ENCODE data around the gene BRI3.
"Not testable (repeated sequence)": the region's sequence is repeated elsewhere in the genome, so short reads cannot be mapped to it uniquely, and the experiment has no call there.

The BRI3 gene

DNA sequence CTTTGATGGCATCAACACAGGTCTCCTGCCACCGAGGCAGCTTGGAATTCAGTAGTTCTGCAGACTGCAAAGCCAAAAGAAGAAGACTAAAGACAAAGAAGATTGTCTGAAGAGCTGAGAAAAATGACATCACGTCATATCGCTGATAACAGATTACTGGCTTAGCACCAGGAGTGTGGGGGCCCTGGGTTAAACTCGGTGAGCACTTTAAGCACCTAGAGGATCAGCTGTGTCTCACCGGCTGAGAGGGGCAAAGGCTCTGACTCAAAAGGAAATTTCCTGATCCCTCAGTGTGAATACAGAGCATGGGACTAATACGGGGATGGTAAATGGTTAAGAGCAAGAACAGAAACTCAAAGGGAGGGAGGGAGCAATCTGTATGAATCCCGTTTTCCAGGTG, 30.7 kb downstream of the BRI3 start:
- DNase-seq (ENCODE audit: low spot score) = no peak

DNA sequence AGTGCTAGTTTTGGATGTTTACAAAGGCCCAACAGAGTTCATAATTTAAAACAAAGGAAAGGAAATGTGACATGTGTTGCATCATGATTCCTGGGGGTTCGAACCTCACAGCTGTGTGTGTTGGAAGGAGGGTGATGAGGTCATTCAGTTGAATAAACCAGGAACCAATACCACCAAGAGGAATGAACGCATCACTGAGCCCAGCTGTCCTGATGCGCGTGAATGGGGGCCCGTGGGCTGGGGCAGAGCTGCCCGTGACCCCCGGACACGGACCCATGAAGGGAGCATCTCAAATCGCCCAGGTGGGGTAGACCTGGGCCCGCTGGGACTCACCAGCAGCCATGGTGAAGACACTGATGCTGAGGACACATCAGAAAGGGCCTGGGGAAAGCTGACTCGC, 33.0 kb downstream of the BRI3 start:
- no peak for DNase-seq (ENCODE audit: low spot score)

- no peak for DNase-seq (ENCODE audit: low spot score)
Observed at GRCh38 chr7:98315318-98315993, 34.0 kb downstream of the BRI3 start.

DNA sequence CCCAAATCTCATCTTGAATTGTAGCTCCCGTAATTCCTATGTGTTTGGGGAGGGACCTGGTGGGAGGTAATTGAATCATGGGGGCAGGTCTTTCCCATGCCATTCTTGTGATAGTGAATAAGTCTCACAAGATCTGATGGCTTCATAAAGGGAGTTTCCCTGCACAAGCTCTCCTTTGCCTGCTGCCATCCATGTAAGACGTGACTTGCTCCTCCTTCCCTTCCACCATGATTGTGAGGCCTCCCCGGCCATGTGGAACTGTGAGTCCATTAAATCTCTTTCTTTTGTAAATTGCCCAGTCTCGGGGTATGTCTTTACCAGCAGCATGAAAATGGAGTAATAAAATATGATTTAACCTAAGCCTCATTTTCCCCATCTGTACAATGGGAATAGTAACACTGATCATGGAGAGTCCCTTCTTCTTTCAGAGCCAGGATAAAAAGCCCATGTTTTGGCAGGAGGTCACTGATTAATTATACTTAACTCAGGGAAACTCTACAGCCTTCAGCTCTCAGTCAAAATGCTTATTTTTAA, 34.6 kb downstream of the BRI3 start:
- not testable (repeated sequence) for DNase-seq (ENCODE audit: low spot score)

- no peak for DNase-seq (ENCODE audit: low spot score)
Observed at GRCh38 chr7:98317366-98318040, 36.0 kb downstream of the BRI3 start.

GRCh38 chr7:98319176-98319575, 37.7 kb downstream of the BRI3 start:
- DNase-seq (ENCODE audit: low spot score) = no peak

DNA sequence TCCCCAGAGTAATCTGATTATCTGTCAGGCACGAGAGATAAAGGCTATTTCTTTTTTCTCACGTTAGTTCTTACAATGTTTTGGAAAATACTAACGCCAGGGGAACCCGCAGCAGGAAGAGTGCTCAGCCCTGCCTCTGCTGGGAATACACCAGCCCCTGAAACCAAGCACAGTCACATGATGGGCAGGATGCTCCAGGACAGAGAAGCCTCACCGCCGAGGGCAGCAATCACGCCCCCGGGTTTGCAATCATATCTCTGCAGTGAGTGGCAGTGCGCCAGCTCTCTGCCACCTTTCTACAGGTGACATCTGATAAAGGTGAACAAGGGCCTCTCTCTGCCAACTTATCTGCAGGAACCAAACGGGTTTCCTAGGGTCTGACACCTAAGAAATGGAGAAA, 39.8 kb downstream of the BRI3 start:
- no peak for DNase-seq (ENCODE audit: low spot score)

DNA sequence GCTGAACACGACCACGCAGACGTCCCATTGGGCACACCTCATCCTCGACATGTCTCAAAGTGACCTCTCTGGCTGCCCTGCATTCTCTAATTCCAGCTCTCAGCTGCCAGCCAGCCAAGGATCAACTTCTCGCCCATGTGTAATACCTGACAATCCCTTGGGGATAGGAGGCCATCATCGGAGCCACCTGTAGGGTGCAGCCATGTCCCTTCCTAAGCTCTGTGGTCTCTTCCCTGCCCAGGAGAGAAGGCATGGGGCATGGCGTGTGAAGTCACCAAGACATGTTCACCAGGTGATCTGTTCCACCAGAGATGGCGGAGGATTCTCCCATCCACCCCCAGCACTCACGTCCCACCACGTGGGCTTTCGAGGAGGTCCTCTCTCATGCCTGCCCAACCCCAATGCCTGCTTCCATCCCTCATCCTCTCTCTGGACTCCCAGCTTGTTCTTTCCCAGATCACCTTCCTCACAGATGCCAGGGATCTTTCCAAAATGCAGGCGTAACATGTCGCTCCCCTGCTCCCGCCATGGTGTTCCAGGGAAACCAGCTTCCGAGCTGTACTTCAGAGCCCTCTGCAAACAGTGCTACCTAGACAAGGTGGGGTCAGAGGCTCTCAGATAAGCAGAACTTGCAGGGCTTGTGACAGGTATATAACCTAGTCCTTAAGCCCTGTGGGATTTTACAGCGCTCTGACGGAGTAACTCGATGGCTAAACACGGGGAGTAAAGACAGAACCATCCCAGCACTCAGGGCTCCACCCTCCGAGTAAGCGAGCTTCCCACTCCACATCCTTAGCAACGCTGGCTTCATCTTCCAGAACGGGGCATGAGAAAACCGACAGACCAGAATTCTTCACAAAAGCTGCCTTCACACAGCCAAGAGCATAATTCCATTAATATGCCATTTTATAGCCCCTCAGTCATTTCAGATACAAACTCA, 41.1 kb downstream of the BRI3 start:
- no peak for DNase-seq (ENCODE audit: low spot score)

DNA sequence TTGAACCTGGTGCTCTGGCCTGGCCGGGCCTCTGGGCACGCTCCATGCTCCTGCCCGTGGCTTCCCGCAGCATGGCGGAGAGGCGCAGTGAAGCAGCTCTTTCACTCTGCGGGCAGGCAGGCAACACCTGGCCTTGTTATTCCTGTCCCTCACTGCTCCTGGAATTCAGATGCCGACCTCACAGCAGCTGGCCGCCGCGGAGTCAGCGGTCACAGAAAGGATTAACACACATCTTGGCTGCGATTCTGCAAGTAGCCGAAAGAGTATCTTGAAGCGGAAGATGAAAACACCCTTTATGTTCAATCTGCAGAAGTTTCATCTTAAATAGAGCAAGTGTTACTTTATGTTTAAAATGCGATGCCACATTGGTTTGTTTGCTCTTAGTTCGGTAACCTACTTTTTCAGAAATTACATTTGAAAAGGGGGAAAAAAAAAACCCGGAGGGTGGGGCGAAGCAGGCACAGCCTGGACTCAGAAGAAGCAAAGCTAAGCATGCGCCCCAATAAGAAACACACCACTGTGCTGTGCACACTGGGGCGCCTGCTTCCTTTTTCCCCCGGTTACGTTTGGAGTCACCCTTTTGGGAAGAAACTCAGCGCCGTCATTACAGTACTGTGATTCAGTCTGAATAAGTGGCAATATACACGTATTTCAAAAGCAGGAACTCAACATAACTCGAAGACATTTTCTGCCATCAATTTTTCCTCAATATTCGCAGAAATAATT, 42.3 kb downstream of the BRI3 start:
- DNase-seq (ENCODE audit: low spot score) = peak; percentile 49

DNA sequence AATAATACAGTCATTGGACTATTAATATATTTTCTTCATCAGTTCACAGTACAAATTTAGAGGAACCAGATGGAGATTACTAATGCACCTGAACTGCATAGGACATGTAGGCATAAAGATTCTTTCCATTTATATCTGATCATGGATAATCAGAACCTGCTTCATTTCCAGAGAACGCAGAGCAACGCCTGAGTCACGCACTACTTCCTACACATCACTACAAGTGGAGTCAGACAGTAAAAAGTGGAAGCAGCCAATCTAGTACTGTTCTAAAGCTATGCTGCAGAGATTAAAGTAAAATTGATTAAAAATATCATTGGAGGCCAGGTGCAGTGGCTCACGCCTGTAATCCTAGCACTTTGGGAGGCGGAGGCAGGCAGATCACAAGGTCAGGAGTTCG, 43.3 kb downstream of the BRI3 start:
- no peak for DNase-seq (ENCODE audit: low spot score)

DNA sequence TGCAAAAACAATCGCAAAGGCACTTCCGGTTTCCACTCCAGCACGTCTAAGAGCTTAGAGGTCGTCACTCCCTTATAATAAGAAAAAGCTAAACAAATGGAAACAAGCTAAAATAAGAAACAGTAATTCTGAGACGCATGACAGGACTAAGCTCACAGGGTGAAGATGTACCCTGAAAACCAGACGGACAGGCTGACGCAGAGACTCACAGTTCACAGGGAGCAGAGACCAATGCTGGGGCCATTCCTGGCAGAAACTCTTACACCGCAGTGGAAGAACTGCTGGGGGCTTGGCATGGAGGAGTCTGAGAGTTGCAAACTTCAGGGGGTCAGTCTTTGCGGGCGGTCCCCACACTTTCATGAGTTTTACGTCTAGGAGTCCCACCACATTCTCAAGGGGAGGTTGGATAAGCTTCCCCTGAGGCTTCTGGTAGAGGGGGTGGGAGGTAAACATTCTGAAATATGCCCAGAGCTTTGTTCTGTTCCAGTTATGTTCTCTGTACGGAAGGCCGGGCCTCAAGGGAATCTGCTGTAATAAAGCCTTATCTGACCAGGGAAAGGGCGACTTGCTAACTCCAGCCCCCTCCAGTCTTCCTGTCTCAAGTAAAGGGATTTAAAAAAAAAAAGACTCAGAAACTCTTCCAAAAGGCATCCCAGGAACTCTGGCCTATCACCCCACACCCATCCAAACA, 47.8 kb downstream of the BRI3 start:
- no peak for DNase-seq (ENCODE audit: low spot score)

DNA sequence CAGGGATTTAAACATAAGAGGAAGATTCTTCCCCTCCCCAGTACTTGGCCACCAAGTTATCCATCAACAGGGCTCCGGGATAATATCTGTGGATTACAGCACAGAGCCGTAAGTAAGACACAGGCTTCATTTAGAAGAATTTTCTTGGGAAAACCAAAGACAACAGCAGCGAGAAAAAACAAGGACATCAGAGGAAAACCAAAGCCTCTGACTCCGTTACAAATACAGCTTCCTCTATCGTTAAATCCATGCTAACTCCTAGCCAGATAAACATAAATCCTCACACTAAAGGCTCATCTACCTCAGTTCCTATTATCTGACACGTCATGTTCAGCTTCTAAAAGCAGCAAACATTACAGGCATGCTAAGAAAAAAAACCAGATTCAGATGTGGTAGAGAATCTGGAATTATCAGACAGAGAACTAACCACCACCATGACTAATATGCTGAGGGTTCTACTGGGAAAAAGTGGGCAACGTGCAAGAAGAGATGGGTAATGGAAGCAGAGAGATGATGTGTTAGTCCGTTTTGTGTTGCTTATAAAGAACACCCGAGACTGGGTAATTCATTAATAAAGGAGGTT, 48.4 kb downstream of the BRI3 start:
- DNase-seq (ENCODE audit: low spot score) = peak; percentile 38

- DNase-seq (ENCODE audit: low spot score) = no peak
Observed at GRCh38 chr7:98330926-98331529, 49.5 kb downstream of the BRI3 start.

GRCh38 chr7:98334081-98334480, 52.6 kb downstream of the BRI3 start:
- DNase-seq (ENCODE audit: low spot score) = no peak

DNA sequence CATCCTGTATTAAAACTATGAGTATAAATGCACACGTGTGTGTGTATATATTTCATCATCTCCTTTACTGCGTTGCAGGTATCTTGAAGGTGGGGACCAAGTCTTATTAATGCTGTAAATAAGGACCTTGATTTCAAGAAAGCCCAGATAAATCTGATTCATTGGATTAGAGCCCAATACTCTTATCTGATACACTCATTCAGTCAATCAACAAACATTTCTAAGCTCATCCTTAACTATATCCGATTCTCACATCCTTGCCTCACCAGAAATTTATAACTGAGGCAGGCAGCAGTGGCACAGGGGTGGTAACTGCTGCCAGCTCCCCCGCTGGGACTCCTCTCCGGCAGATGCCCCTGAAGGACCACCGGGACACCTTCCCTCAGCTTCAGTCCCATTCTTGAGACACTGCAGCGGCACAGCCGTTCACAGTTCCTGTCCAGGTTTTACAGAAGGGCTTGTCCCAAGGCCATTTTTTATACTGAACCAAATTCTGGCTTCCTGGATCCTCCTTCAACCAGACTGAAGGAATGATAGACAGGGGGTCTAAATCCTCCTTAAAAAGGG, 54.0 kb downstream of the BRI3 start:
- DNase-seq (ENCODE audit: low spot score) = no peak

DNA sequence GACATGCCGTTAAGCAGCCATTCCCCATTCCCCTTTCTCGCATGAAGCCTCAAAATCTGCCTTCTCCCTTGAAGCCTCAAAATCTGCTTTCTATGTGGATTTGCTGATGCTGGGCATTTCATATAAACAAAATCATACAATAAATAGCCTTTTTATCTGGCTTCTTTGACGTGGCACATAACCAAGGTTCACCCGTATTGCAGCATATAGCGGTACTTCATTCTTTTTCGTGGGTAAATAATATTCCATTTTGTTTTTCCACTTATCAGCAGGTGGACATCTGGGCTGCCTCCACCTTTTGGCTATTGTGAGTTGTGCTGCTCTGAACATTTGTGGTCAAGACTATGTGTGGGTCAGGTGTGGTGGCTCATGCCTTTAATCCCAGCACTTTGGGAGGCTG, 57.0 kb downstream of the BRI3 start:
- DNase-seq (ENCODE audit: low spot score) = no peak

- DNase-seq (ENCODE audit: low spot score) = no peak
Observed at GRCh38 chr7:98339043-98339442, 57.6 kb downstream of the BRI3 start.

DNA sequence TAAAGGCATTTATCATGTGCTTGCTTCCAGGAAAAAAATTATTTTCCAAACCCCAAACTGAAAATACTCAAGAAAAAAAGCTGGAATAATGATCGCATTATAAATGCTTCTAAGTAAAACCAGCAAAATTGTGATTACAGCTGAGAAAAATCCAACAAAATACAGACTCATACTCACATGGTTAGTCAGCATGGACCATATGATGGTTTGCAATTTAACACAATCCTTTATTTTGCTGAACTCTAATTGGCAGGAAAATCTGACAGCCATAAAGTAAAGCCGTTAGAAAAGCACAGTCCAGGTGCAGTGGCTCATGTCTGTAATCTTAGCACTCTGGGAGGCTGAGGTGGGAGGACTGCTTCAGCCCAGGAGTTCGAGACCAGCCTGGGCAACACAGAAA, 59.6 kb downstream of the BRI3 start:
- peak; percentile 19 for DNase-seq (ENCODE audit: low spot score)

All from AG08396 (cell line).